HG03108 (cell line): ENCODE data around the gene C1orf74.

Experiments used
- ATAC-seq: cut with Tn5 transposase; IDR thresholded peaks from one replicate; pipeline ENCODE4 v1.9.1; 2021; ENCODE audit warnings: moderate library complexity; ENCODE audit not compliant: unreplicated experiment

Gene C1orf74

GRCh38 chr1:209772126-209772525 lies 12.2 kb downstream of the C1orf74 start:
- no peak for ATAC-seq

- ATAC-seq: no peak
Measured at GRCh38 chr1:209770636-209771415, 13.5 kb downstream of the C1orf74 start.

GRCh38 chr1:209769971-209770370 lies 14.4 kb downstream of the C1orf74 start:
- no peak for ATAC-seq

- peak; percentile 89 for ATAC-seq
Measured at GRCh38 chr1:209769171-209769904, 15.0 kb downstream of the C1orf74 start.

- peak; percentile 82 for ATAC-seq
Measured at GRCh38 chr1:209768354-209768774, 16.0 kb downstream of the C1orf74 start.

GRCh38 chr1:209767706-209768105 lies 16.7 kb downstream of the C1orf74 start:
- ATAC-seq: no peak

- ATAC-seq: no peak
Measured at GRCh38 chr1:209767096-209767495, 17.3 kb downstream of the C1orf74 start.

- ATAC-seq: no peak
Measured at GRCh38 chr1:209766051-209766450, 18.3 kb downstream of the C1orf74 start.

GRCh38 chr1:209761011-209761635 lies 23.2 kb downstream of the C1orf74 start:
- no peak for ATAC-seq

- no peak for ATAC-seq
Measured at GRCh38 chr1:209759829-209760359, 24.5 kb downstream of the C1orf74 start.

GRCh38 chr1:209758400-209758799 lies 26.0 kb downstream of the C1orf74 start:
- no peak for ATAC-seq

GRCh38 chr1:209756615-209757445 lies 27.5 kb downstream of the C1orf74 start:
- ATAC-seq: peak; percentile 28

- peak; percentile 74 for ATAC-seq
Measured at GRCh38 chr1:209755926-209756614, 28.3 kb downstream of the C1orf74 start, which contains the start of gene TRAF3IP3. TSS of gene TRAF3IP3 (plus strand) at chr1:209756053. CDS start at chr1:209760040, 3,987 bp downstream.

- ATAC-seq: no peak
Measured at GRCh38 chr1:209755256-209755655, 29.1 kb downstream of the C1orf74 start.

GRCh38 chr1:209752890-209753289 lies 31.5 kb downstream of the C1orf74 start:
- ATAC-seq: no peak

GRCh38 chr1:209751627-209752231 lies 32.6 kb downstream of the C1orf74 start:
- ATAC-seq: peak; percentile 40

- ATAC-seq: no peak
Measured at GRCh38 chr1:209749670-209750323, 34.6 kb downstream of the C1orf74 start.

- no peak for ATAC-seq
Measured at GRCh38 chr1:209749205-209749604, 35.2 kb downstream of the C1orf74 start.

- no peak for ATAC-seq
Measured at GRCh38 chr1:209748620-209749019, 35.7 kb downstream of the C1orf74 start.
